DND-41 (cell line): ENCODE data around the gene PRDM15.

Source experiments
- ATAC-seq: fragments of 200-7000 bp; cut with Tn5 transposase; 3 replicates; pipeline ENCODE4 v1.9.1; 2021; ENCODE audit warnings: low read depth; ENCODE audit not compliant: insufficient read depth
- DNase-seq: peaks from one replicate; pipeline ENCODE4 v3.0.0-alpha.2; 2020
- H2AFZ ChIP-seq: 2 replicates; pipeline ENCODE4 v1.6.0; 2012; ENCODE audit warnings: low read depth, low read length
- H3K27ac ChIP-seq: 2 replicates; pipeline ENCODE4 v1.5.1; 2012; ENCODE audit warnings: low read length, inconsistent platforms
- H3K27me3 ChIP-seq: fragments of 200-600 bp; sonication (generic); 2 replicates; pipeline ENCODE4 v1.6.0; 2012; ENCODE audit warnings: low read length, mild to moderate bottlenecking, inconsistent platforms; ENCODE audit not compliant: insufficient read depth, poor library complexity
- H3K36me3 ChIP-seq: 2 replicates; pipeline ENCODE4 v1.5.1; 2012; ENCODE audit warnings: low read length, inconsistent platforms; ENCODE audit not compliant: insufficient read depth
- H3K4me1 ChIP-seq: 2 replicates; pipeline ENCODE4 v1.5.1; 2012; ENCODE audit warnings: mild to moderate bottlenecking, low read length; ENCODE audit not compliant: insufficient read depth
- H3K4me2 ChIP-seq: 2 replicates; pipeline ENCODE4 v1.6.0; 2012; ENCODE audit warnings: mild to moderate bottlenecking, moderate library complexity, low read length, inconsistent platforms; ENCODE audit not compliant: insufficient read depth
- H3K4me3 ChIP-seq, 2 experiments: fragments of 200-600 bp in 1 of 2; shearing (Covaris generic) in 1 of 2; 2 replicates each; pipeline ENCODE4 v1.5.1; 2012 to 2016; ENCODE audit warnings: inconsistent platforms in 2 of 2, low read length in 2 of 2, mild to moderate bottlenecking in 2 of 2, low read depth in 1 of 2, moderate library complexity in 1 of 2
- H3K79me2 ChIP-seq: 2 replicates; pipeline ENCODE4 v1.6.0; 2012; ENCODE audit warnings: low read length, inconsistent platforms; ENCODE audit not compliant: insufficient read depth
- H3K9ac ChIP-seq: 2 replicates; pipeline ENCODE4 v1.6.0; 2012; ENCODE audit warnings: low read depth, mild to moderate bottlenecking, inconsistent platforms, low read length, moderate library complexity
- H3K9me3 ChIP-seq: 2 replicates; pipeline ENCODE4 v1.5.1; 2012; ENCODE audit warnings: low read length, moderate library complexity, mild to moderate bottlenecking, inconsistent platforms; ENCODE audit not compliant: insufficient read depth, severe bottlenecking
- H4K20me1 ChIP-seq: 2 replicates; pipeline ENCODE4 v1.6.0; 2012; ENCODE audit warnings: low read length; ENCODE audit not compliant: insufficient read depth
- EZH2 ChIP-seq: IDR thresholded peaks from 3 replicates; pipeline ENCODE4 v1.6.1; 2012; ENCODE audit warnings: borderline replicate concordance, low read depth, mild to moderate bottlenecking, moderate library complexity, low read length, inconsistent platforms; ENCODE audit not compliant: severe bottlenecking
- TF ChIP-seq, protein P1 (sequence below): IDR thresholded peaks from 2 replicates; pipeline ENCODE4 v1.5.1; 2012; ENCODE audit warnings: borderline replicate concordance, low read length, moderate library complexity, mild to moderate bottlenecking; ENCODE audit not compliant: poor library complexity, severe bottlenecking; ENCODE audit errors: extremely low read depth

Gene PRDM15

DNA sequence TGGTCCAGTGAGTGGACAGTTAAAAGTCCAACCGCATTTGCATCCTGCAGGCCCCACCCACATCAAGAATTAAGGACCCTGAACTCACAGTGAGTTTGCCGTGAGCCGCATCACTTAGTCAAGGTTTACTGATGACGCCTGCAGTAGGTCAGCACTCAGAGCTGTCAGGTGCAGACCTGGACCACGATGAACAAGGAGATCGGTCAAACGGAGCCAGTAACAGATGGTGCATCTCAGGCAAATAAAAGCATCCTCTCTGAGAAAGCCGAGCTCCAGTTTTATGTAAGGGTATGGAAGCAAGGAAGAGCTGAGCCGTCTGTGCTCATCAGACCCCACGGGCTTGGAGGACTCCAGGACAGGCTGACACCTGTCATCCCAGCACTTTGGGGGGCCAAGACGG lies 4.5 kb downstream of the PRDM15 start:
- Histone ChIP-seq H3K4me2 (no peak overlapping the region), H3K9me3 (no peaks in the 10 kb centered on the region), H3K9ac (no peak overlapping the region), H2AFZ (no peak overlapping the region), H3K36me3 (peaks cover 26% of the 10 kb centered on the region), H3K4me3 (no peak overlapping the region), H3K4me1 (peaks cover 21% of the 10 kb centered on the region), H3K27ac (no peak overlapping the region), H4K20me1 (peaks cover 19% of the 10 kb centered on the region; the same call in 1 of the 2 replicates), H3K27me3 (no peaks in the 10 kb centered on the region), H3K79me2 (peaks cover 86% of the 10 kb centered on the region)
- ATAC-seq (no peak), DNase-seq (no peak)
- TF ChIP-seq, protein P1, sequence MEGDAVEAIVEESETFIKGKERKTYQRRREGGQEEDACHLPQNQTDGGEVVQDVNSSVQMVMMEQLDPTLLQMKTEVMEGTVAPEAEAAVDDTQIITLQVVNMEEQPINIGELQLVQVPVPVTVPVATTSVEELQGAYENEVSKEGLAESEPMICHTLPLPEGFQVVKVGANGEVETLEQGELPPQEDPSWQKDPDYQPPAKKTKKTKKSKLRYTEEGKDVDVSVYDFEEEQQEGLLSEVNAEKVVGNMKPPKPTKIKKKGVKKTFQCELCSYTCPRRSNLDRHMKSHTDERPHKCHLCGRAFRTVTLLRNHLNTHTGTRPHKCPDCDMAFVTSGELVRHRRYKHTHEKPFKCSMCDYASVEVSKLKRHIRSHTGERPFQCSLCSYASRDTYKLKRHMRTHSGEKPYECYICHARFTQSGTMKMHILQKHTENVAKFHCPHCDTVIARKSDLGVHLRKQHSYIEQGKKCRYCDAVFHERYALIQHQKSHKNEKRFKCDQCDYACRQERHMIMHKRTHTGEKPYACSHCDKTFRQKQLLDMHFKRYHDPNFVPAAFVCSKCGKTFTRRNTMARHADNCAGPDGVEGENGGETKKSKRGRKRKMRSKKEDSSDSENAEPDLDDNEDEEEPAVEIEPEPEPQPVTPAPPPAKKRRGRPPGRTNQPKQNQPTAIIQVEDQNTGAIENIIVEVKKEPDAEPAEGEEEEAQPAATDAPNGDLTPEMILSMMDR: no peak
- TF ChIP-seq EZH2: no peak

DNA sequence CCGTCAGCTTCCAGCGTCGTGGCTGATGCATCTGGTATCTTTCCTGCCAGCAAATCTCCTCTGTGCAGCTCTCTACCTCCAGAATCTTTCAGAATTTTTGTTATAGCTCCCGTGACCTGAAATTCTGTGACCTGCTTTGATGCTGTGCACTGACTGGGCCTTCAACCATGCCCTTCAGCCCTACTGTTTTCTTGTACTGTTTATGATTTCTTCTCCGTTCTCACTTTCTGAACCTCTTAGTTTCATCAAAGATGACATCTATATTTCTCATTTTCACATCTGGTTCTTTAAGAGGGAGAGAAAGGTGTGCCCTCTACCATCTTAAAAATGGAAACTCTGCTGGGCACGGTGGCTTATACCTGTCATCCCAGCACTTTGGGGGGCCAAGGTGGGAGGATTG lies 5.7 kb downstream of the PRDM15 start:
- Histone ChIP-seq H4K20me1 (peaks cover 19% of the 10 kb centered on the region; the same call in 1 of the 2 replicates), H3K9ac (no peak overlapping the region), H3K4me2 (no peak overlapping the region), H3K36me3 (peaks cover 26% of the 10 kb centered on the region), H3K79me2 (peaks cover 87% of the 10 kb centered on the region), H3K27me3 (no peaks in the 10 kb centered on the region), H2AFZ (no peak overlapping the region), H3K4me3 (no peak overlapping the region), H3K27ac (no peak overlapping the region), H3K9me3 (no peaks in the 10 kb centered on the region), H3K4me1 (peaks cover 21% of the 10 kb centered on the region)
- no peak for TF ChIP-seq EZH2
- TF ChIP-seq, protein P1: no peak
- DNase-seq (no peak), ATAC-seq (no peak)

DNA sequence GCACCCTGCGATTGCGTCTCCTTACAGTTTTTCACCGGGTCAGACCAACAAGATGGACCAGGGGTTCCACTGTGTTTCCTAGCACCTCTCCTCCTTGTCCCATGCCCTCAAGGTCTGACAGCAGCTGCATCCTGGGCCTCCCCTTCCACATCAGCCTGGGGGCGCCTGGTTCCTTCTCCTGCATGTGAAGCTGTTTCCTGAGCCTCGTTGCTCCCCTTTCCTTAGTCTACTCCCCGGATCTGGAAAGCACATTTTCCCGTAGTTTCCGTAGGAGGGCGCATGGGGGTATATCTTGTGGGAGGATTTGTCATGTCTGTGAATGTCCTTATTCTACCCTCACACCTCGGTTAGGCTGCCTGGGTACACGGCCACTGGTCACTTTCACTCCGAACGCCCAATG lies 6.1 kb downstream of the PRDM15 start:
- no peak overlapping the region for H3K4me2 ChIP-seq
- H3K27me3 ChIP-seq: no peaks in the 10 kb centered on the region
- no peak overlapping the region for H2AFZ ChIP-seq
- peaks cover 86% of the 10 kb centered on the region for H3K79me2 ChIP-seq
- H4K20me1 ChIP-seq: peaks cover 19% of the 10 kb centered on the region; the same call in 1 of the 2 replicates
- peaks cover 26% of the 10 kb centered on the region for H3K36me3 ChIP-seq
- DNase-seq (no peak), ATAC-seq (no peak)
- no peak overlapping the region for H3K27ac ChIP-seq
- H3K4me3 ChIP-seq: no peak overlapping the region
- H3K9me3 ChIP-seq: no peaks in the 10 kb centered on the region
- no peak overlapping the region for H3K9ac ChIP-seq
- peaks cover 19% of the 10 kb centered on the region for H3K4me1 ChIP-seq
- no peak for TF ChIP-seq EZH2
- TF ChIP-seq, protein P1: no peak
